ENCODE results near the gene BUB3. TPM values are rescaled to one million over a fixed set of nuclear protein-coding genes. Genes with fewer than 3 reads are reported as not detected.

BUB3 gene
- total and polyA plus RNA-seq, 2 of the 13 experiments (the other 11 are each of a cell fraction or from before 2014, with no cell fraction given) = 174 to 188 TPM

DNA sequence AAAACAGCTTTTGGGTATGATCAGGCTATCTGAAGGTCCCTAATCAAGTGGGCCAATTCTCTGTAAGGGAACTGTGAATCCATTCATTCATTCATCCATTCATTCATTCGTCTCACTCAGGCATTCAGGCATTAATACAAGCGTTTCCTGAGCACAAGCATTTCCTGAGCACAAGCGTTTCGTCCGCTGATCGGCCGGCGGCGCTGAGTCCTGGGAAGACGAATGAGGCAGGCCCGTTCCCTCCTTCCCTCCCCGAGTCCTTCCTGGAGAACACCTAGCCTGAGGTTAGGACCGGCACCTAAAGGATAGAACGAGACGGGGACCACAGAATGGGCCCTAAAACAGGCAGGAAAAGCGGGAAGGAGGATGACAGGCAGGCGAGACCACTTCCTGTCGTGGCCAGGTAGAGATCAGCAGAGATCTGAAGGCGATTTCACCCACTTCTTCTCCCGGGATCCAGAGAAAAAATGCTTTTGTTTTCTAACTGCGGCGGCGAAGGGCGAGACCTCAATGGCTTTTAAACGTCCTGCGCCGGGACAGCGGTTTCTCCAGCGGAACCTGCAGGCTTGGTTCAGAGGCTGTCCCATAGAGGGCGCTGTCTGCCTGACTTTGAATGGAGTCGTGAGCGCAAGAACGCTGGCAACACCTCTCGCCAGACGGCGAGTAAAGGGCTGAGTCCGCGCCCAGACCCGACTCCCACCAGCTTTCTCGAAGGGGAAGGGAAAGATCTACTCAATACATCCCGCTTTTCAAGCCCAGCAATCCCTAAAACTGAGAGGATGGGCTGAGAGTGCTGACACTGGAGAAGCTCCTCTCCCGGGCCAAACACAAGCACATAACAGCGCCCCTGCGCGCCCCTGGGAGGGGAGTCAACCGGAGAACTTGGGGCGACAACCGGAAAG lies 21.4 kb upstream of the BUB3 start (continued):
- TF ChIP-seq ZNF101 (CRISPR knock-in tag; IDR thresholded peaks at IDR 0.05; ENCODE audit: borderline replicate concordance, low read depth) (no peak), ZNF614 (CRISPR knock-in tag; IDR thresholded peaks at IDR 0.05; ENCODE audit: borderline replicate concordance) (0 out of 2 replicates have a peak, but pooled peaks have one; percentile 44), SCMH1 (CRISPR knock-in tag; IDR thresholded peaks at IDR 0.05; ENCODE audit: borderline replicate concordance) (no peak), PAWR (CRISPR knock-in tag; IDR thresholded peaks at IDR 0.05; ENCODE audit: borderline replicate concordance) (no peak), ZNF331 (CRISPR knock-in tag; IDR thresholded peaks at IDR 0.05) (no peak; the same call in 1 of the 2 replicates), ZNF615 (CRISPR knock-in tag; IDR thresholded peaks at IDR 0.05; ENCODE audit: borderline replicate concordance) (no peak), ZMAT3 (CRISPR knock-in tag; conservative IDR thresholded peaks at IDR 0.05) (no peak), JARID2 (CRISPR knock-in tag; IDR thresholded peaks at IDR 0.05; ENCODE audit: insufficient replicate concordance) (no peak), GTF3A (CRISPR knock-in tag; conservative IDR thresholded peaks at IDR 0.05) (no peak), ZNF839 (CRISPR knock-in tag; IDR thresholded peaks at IDR 0.05; ENCODE audit: borderline replicate concordance) (no peak), PPARG (CRISPR knock-in tag; conservative IDR thresholded peaks at IDR 0.05) (no peak), ZNF317 (CRISPR knock-in tag; IDR thresholded peaks at IDR 0.05) (no peak), SRSF1 (optimal IDR thresholded peaks at IDR 0.05; ENCODE audit: low read depth, low read length) (peak; percentile 41), STAG1 (CRISPR knock-in tag; IDR thresholded peaks at IDR 0.05) (peak; percentile 92), ZNF841 (CRISPR knock-in tag; IDR thresholded peaks at IDR 0.05; ENCODE audit: borderline replicate concordance) (no peak), MYC (CRISPR knock-in tag; IDR thresholded peaks at IDR 0.05; ENCODE audit: borderline replicate concordance) (0 out of 2 replicates have a peak, but pooled peaks have one; percentile 1), THAP11 (CRISPR knock-in tag; IDR thresholded peaks at IDR 0.05) (peak; percentile 39; the same call in 1 of the 2 replicates), ZKSCAN8 (CRISPR knock-in tag; IDR thresholded peaks at IDR 0.05; ENCODE audit: borderline replicate concordance) (no peak), KDM2A (CRISPR knock-in tag; IDR thresholded peaks at IDR 0.05; ENCODE audit: borderline replicate concordance, low read depth) (peak; percentile 47; the same call in 1 of the 2 replicates)
- TF ChIP-seq, protein P1, sequence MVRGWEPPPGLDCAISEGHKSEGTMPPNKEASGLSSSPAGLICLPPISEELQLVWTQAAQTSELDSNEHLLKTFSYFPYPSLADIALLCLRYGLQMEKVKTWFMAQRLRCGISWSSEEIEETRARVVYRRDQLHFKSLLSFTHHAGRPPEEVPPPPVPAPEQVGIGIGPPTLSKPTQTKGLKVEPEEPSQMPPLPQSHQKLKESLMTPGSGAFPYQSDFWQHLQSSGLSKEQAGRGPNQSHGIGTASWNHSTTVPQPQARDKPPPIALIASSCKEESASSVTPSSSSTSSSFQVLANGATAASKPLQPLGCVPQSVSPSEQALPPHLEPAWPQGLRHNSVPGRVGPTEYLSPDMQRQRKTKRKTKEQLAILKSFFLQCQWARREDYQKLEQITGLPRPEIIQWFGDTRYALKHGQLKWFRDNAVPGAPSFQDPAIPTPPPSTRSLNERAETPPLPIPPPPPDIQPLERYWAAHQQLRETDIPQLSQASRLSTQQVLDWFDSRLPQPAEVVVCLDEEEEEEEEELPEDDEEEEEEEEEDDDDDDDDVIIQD (CRISPR knock-in tag; IDR thresholded peaks at IDR 0.05; ENCODE audit: low read depth) = no peak
- TF ChIP-seq, protein P2, sequence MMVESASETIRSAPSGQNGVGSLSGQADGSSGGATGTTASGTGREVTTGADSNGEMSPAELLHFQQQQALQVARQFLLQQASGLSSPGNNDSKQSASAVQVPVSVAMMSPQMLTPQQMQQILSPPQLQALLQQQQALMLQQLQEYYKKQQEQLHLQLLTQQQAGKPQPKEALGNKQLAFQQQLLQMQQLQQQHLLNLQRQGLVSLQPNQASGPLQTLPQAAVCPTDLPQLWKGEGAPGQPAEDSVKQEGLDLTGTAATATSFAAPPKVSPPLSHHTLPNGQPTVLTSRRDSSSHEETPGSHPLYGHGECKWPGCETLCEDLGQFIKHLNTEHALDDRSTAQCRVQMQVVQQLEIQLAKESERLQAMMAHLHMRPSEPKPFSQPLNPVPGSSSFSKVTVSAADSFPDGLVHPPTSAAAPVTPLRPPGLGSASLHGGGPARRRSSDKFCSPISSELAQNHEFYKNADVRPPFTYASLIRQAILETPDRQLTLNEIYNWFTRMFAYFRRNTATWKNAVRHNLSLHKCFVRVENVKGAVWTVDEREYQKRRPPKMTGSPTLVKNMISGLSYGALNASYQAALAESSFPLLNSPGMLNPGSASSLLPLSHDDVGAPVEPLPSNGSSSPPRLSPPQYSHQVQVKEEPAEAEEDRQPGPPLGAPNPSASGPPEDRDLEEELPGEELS (CRISPR knock-in tag; IDR thresholded peaks at IDR 0.05) = 0 out of 2 replicates have a peak, but pooled peaks have one; percentile 20
- TF ChIP-seq, protein P3, sequence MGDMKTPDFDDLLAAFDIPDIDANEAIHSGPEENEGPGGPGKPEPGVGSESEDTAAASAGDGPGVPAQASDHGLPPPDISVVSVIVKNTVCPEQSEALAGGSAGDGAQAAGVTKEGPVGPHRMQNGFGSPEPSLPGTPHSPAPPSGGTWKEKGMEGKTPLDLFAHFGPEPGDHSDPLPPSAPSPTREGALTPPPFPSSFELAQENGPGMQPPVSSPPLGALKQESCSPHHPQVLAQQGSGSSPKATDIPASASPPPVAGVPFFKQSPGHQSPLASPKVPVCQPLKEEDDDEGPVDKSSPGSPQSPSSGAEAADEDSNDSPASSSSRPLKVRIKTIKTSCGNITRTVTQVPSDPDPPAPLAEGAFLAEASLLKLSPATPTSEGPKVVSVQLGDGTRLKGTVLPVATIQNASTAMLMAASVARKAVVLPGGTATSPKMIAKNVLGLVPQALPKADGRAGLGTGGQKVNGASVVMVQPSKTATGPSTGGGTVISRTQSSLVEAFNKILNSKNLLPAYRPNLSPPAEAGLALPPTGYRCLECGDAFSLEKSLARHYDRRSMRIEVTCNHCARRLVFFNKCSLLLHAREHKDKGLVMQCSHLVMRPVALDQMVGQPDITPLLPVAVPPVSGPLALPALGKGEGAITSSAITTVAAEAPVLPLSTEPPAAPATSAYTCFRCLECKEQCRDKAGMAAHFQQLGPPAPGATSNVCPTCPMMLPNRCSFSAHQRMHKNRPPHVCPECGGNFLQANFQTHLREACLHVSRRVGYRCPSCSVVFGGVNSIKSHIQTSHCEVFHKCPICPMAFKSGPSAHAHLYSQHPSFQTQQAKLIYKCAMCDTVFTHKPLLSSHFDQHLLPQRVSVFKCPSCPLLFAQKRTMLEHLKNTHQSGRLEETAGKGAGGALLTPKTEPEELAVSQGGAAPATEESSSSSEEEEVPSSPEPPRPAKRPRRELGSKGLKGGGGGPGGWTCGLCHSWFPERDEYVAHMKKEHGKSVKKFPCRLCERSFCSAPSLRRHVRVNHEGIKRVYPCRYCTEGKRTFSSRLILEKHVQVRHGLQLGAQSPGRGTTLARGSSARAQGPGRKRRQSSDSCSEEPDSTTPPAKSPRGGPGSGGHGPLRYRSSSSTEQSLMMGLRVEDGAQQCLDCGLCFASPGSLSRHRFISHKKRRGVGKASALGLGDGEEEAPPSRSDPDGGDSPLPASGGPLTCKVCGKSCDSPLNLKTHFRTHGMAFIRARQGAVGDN (CRISPR knock-in tag; IDR thresholded peaks at IDR 0.05) = peak; percentile 51

All from HepG2 (cell line).